C4-2B (cell line): ENCODE data around the gene NCAM2.

Experiments used
- H3K27ac ChIP-seq: fragments of 450-650 bp; 2 replicates; pipeline ENCODE4 v1.5.1; 2017
- ZFX ChIP-seq: fragments of 450-650 bp; IDR thresholded peaks from 2 replicates; pipeline ENCODE4 v1.6.1; 2017
- TF ChIP-seq, protein P1 (sequence below): fragments of 450-650 bp; conservative IDR thresholded peaks from 2 replicates; pipeline ENCODE4 v1.5.1; 2017; ENCODE audit warnings: mild to moderate bottlenecking

Gene NCAM2

GRCh38 chr21:21233051-21233450 is 234.8 kb downstream of the NCAM2 start:
- no peak overlapping the region for H3K27ac ChIP-seq
- TF ChIP-seq, protein P1, sequence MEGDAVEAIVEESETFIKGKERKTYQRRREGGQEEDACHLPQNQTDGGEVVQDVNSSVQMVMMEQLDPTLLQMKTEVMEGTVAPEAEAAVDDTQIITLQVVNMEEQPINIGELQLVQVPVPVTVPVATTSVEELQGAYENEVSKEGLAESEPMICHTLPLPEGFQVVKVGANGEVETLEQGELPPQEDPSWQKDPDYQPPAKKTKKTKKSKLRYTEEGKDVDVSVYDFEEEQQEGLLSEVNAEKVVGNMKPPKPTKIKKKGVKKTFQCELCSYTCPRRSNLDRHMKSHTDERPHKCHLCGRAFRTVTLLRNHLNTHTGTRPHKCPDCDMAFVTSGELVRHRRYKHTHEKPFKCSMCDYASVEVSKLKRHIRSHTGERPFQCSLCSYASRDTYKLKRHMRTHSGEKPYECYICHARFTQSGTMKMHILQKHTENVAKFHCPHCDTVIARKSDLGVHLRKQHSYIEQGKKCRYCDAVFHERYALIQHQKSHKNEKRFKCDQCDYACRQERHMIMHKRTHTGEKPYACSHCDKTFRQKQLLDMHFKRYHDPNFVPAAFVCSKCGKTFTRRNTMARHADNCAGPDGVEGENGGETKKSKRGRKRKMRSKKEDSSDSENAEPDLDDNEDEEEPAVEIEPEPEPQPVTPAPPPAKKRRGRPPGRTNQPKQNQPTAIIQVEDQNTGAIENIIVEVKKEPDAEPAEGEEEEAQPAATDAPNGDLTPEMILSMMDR: no peak
- TF ChIP-seq ZFX: no peak

DNA sequence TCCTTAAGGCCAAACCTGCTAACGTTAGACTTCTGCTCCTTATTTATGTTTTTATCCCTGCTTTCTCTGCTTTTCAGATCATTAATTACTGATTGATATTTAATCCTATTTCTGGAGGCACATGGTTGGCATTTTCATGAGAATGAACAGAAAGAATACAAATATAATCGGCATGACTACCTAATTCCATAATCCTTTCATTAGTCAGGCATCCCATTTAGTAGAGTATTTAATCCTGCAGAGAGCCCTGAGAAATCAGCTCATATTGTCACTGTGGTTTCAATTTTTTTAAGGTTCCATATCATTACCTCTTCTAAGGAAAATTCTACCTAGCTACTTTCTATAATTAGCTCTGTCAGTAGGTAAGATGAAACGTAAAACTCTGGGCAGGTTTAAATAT is 238.8 kb downstream of the NCAM2 start:
- TF ChIP-seq, protein P1: no peak
- no peak overlapping the region for H3K27ac ChIP-seq

DNA sequence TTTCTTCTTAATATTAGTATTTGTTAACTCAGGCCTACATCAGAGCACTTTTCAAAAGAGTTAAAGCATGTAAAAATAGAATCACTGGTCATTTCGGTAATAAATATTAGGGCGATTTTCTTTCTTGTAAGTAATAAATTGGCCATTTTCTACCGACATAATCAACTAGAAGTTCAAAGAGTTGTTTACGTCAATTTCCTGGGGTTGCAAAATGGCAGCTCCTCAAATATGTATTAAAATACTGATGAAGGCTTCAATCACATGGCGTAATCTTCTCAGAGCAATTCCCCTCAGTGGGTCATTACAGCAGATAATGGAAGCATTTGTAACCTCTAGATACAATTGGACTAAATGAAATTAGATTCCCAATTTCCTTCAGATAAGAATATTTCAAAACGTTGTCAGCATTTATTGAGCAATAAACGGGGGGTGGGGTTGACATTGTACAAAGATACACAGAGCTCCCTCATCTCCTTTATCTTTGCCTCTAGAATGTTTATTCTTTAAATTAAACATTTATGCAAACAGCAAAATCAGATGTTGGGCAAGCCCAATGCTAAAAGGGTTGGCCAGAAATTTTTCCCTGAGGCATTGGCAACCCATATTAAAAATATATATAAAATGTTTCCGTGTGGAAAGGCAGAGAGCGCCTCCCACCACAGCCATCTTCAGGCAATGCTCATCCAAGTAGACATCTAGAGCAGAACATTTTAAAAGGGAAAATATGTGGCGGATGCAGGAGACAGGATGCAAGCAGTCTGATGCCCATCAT is 240.6 kb downstream of the NCAM2 start:
- TF ChIP-seq ZFX: no peak
- TF ChIP-seq, protein P1: 0 out of 2 replicates have a peak, but pooled peaks have one; percentile 7

GRCh38 chr21:21241391-21241790 is 243.2 kb downstream of the NCAM2 start:
- TF ChIP-seq, protein P1: no peak
- no peak for TF ChIP-seq ZFX
- H3K27ac ChIP-seq: no peak overlapping the region

More for the DNA sequence above, 240.6 kb downstream of the NCAM2 start:
- peak overlapping the region; percentile 37; the same call in 1 of the 2 replicates for H3K27ac ChIP-seq

DNA sequence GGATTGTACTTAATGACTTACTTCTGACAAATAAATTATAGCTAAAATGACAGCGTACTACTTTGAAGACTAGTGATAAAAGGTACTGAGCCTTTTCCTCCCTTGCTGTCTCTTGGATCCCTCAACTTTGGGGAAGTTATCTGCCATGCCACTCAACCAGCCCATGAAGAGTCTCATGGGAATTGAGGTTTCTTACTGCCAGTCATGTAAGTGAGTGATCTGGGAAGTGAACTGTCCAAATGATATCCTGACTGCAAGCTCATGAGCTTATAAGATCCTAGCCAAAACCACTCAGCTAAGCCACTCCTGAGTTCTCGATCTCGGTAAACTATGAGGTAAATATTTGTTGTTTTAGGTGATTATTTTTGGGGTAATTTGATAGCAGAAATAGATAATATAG is 247.8 kb downstream of the NCAM2 start:
- TF ChIP-seq, protein P1: no peak
- TF ChIP-seq ZFX: no peak
- H3K27ac ChIP-seq: no peak overlapping the region; the same call in 1 of the 2 replicates

GRCh38 chr21:21247424-21247823 is 249.2 kb downstream of the NCAM2 start:
- H3K27ac ChIP-seq: peak overlapping the region; percentile 89
- TF ChIP-seq, protein P1: no peak
- no peak for TF ChIP-seq ZFX

DNA sequence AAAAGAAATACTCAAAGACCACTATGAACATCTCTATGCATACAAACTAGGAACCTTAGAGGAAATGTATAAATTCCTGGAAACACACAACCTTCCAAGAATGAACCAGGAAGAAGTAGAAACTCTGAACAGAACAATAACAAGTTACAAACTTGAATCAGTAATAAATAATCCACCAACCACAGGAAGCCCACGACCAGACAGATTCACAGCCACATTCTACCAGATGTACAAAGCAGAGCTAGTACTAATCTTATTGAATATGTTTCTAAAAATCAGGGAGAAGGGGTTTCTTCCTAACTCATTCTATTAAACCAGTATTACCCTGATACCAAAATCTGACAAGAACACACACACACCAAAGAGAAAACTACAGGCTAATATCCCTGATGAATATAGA is 263.8 kb downstream of the NCAM2 start:
- TF ChIP-seq ZFX: no peak
- TF ChIP-seq, protein P1: no peak
- H3K27ac ChIP-seq: no peak overlapping the region
